HepG2 (cell line): ENCODE data around the gene MPPE1. TPM values are rescaled to one million over a fixed set of nuclear protein-coding genes. Genes with fewer than 3 reads are reported as not detected.

Experiments used
- ARHGAP35 ChIP-seq: sonication (generic); formaldehyde crosslinking; IDR thresholded peaks from 2 replicates; pipeline ENCODE4 v1.9.0; 2022; ENCODE audit warnings: mild to moderate bottlenecking, inconsistent platforms, moderate library complexity, missing genetic modification reagents, borderline replicate concordance
- ATF1 ChIP-seq: IDR thresholded peaks from 2 replicates; pipeline ENCODE4 v1.6.1; 2016; ENCODE audit warnings: mild to moderate bottlenecking, control low read depth
- ATF3 ChIP-seq: sonication (generic); formaldehyde crosslinking; IDR thresholded peaks from 2 replicates; pipeline ENCODE4 v1.4.0; 2020; ENCODE audit warnings: missing genetic modification reagents
- ATF7 ChIP-seq, 2 experiments: fragments of 450-650 bp in 1 of 2; sonication (generic) in 1 of 2; formaldehyde crosslinking in 1 of 2; IDR thresholded peaks; 2 replicates each; pipeline versions ENCODE4 v1.4.0 to v1.6.1; 2016 to 2020; ENCODE audit warnings: antibody characterized with exemption in 1 of 2, mild to moderate bottlenecking in 1 of 2, missing genetic modification reagents in 1 of 2
- ATF7-NPFF ChIP-seq: sonication (generic); formaldehyde crosslinking; IDR thresholded peaks from 2 replicates; pipeline ENCODE4 v1.8.1; 2023; ENCODE audit warnings: mild to moderate bottlenecking, low read depth, missing genetic modification reagents, moderate library complexity
- CBX1 ChIP-seq: IDR thresholded peaks from one replicate; pipeline ENCODE4 v1.6.1; 2016; ENCODE audit warnings: antibody characterized with exemption, low read depth
- CCDC6 ChIP-seq: sonication (generic); formaldehyde crosslinking; IDR thresholded peaks from 2 replicates; pipeline ENCODE4 v1.8.1; 2022; ENCODE audit warnings: mild to moderate bottlenecking, missing genetic modification reagents, moderate library complexity
- CREBL2 ChIP-seq: sonication (generic); formaldehyde crosslinking; IDR thresholded peaks from 2 replicates; pipeline ENCODE4 v1.8.1; 2023; ENCODE audit warnings: missing genetic modification reagents, mild to moderate bottlenecking, borderline replicate concordance
- DNMT3B ChIP-seq: conservative IDR thresholded peaks from 2 replicates; pipeline ENCODE4 v1.6.1; 2016; ENCODE audit warnings: missing biosample characterization, control low read depth
- ELK4 ChIP-seq: sonication (generic); formaldehyde crosslinking; IDR thresholded peaks from 2 replicates; pipeline ENCODE4 v1.9.0; 2021; ENCODE audit warnings: missing genetic modification reagents, borderline replicate concordance
- ESRRA ChIP-seq: sonication (generic); formaldehyde crosslinking; IDR thresholded peaks from 2 replicates; pipeline ENCODE4 v1.5.1; 2020; ENCODE audit warnings: mild to moderate bottlenecking, low read depth, missing genetic modification reagents
- GTF3A ChIP-seq: sonication (generic); formaldehyde crosslinking; conservative IDR thresholded peaks from 2 replicates; pipeline ENCODE4 v1.4.0; 2020; ENCODE audit warnings: mild to moderate bottlenecking, missing genetic modification reagents
- KMT2B ChIP-seq: IDR thresholded peaks from 2 replicates; pipeline ENCODE4 v1.6.1; 2016; ENCODE audit warnings: missing genetic modification reagents, missing compliant biosample characterization
- LBX2 ChIP-seq: sonication (generic); formaldehyde crosslinking; IDR thresholded peaks from 2 replicates; pipeline ENCODE4 v1.5.0; 2020; ENCODE audit warnings: missing genetic modification reagents, mild to moderate bottlenecking, borderline replicate concordance
- MEIS1 ChIP-seq: sonication (generic); formaldehyde crosslinking; IDR thresholded peaks from 2 replicates; pipeline ENCODE4 v1.9.0; 2021; ENCODE audit warnings: mild to moderate bottlenecking, missing genetic modification reagents, moderate library complexity, borderline replicate concordance
- NFKBIZ ChIP-seq: IDR thresholded peaks from 2 replicates; pipeline ENCODE4 v1.6.1; 2018; ENCODE audit warnings: missing genetic modification reagents, missing compliant biosample characterization
- NR0B2 ChIP-seq: sonication (generic); formaldehyde crosslinking; IDR thresholded peaks from 2 replicates; pipeline ENCODE4 v1.4.0; 2020; ENCODE audit warnings: mild to moderate bottlenecking, missing genetic modification reagents
- RBM39 ChIP-seq: fragments of 200-400 bp; formaldehyde crosslinking; IDR thresholded peaks from one replicate; pipeline ENCODE4 v1.6.1; 2018; ENCODE audit warnings: antibody characterized with exemption, mild to moderate bottlenecking, low read depth, low read length; ENCODE audit not compliant: poor library complexity, severe bottlenecking
- SMC3 ChIP-seq: IDR thresholded peaks from 2 replicates; pipeline ENCODE4 v1.6.1; 2011; ENCODE audit warnings: low read length, improper control_type of control experiment
- YEATS4 ChIP-seq: sonication (generic); formaldehyde crosslinking; IDR thresholded peaks from 2 replicates; pipeline ENCODE4 v1.4.0; 2020; ENCODE audit warnings: missing genetic modification reagents, borderline replicate concordance
- ZIK1 ChIP-seq: sonication (generic); formaldehyde crosslinking; IDR thresholded peaks from 2 replicates; pipeline ENCODE4 v1.5.0; 2020; ENCODE audit warnings: mild to moderate bottlenecking, low read depth, missing genetic modification reagents, borderline replicate concordance
- ZNF460 ChIP-seq: sonication (generic); formaldehyde crosslinking; IDR thresholded peaks from 2 replicates; pipeline ENCODE4 v1.5.1; 2020; ENCODE audit warnings: missing genetic modification reagents, mild to moderate bottlenecking, borderline replicate concordance
- ZNF563 ChIP-seq: sonication (generic); formaldehyde crosslinking; IDR thresholded peaks from 2 replicates; pipeline ENCODE4 v1.8.0; 2022; ENCODE audit warnings: mild to moderate bottlenecking, moderate library complexity, missing genetic modification reagents
- ZNF773 ChIP-seq: sonication (generic); formaldehyde crosslinking; IDR thresholded peaks from 2 replicates; pipeline ENCODE4 v1.4.0; 2020; ENCODE audit warnings: missing genetic modification reagents, borderline replicate concordance
- ZNF777 ChIP-seq: sonication (generic); formaldehyde crosslinking; IDR thresholded peaks from 2 replicates; pipeline ENCODE4 v1.4.0; 2020; ENCODE audit warnings: missing genetic modification reagents
- ZNF816 ChIP-seq: sonication (generic); formaldehyde crosslinking; IDR thresholded peaks from 2 replicates; pipeline ENCODE4 v1.8.0; 2022; ENCODE audit warnings: missing genetic modification reagents, mild to moderate bottlenecking, borderline replicate concordance
- ZNF83 ChIP-seq: sonication (generic); formaldehyde crosslinking; IDR thresholded peaks from 2 replicates; pipeline ENCODE4 v1.4.0; 2020; ENCODE audit warnings: missing genetic modification reagents, mild to moderate bottlenecking, borderline replicate concordance
- ZNF878 ChIP-seq: sonication (generic); formaldehyde crosslinking; IDR thresholded peaks from 2 replicates; pipeline ENCODE4 v1.8.1; 2023; ENCODE audit warnings: mild to moderate bottlenecking, missing genetic modification reagents, moderate library complexity
- ZNF891 ChIP-seq: sonication (generic); formaldehyde crosslinking; IDR thresholded peaks from 2 replicates; pipeline ENCODE4 v1.5.0; 2020; ENCODE audit warnings: mild to moderate bottlenecking, missing genetic modification reagents
- polyA plus RNA-seq, 8 experiments: library from polyadenylated mRNA; depleted of rRNA in 3 of 8; stranded (reverse) in 7 of 8; unstranded in 1 of 8; fragments of >200 nt; fragmentation: Illumina TruSeq in 4 of 8; extraction: Trizol in 4 of 8; gene quantifications; 2 replicates each; pipeline versions ENCODE4 v1.2.1 to v1.2.3, GENCODE V29; 2011 to 2016; ENCODE audit warnings: low read depth in 4 of 8, missing spikeins in 1 of 8, mixed read lengths in 1 of 8; ENCODE audit not compliant: insufficient read depth in 1 of 8
- total RNA-seq, 5 experiments: library from RNA; depleted of rRNA; stranded (reverse); fragments of >200 nt; fragmentation: Illumina TruSeq; extraction: Trizol; gene quantifications; 2 replicates each; pipeline ENCODE4 v1.2.3, GENCODE V29; 2016; ENCODE audit warnings: low read depth in 1 of 5

MPPE1 gene
- total and polyA plus RNA-seq, 2 of the 13 experiments (the other 11 are each of a cell fraction or from before 2014, with no cell fraction given): 9.6 to 11.9 TPM

GRCh38 chr18:11851806-11852337 lies 56.2 kb downstream of the MPPE1 start (continued):
- TF ChIP-seq ATF1 (CRISPR knock-in tag) (no peak), ATF7 (IDR thresholded peaks at IDR 0.05) (no peak), ATF7 (CRISPR knock-in tag; IDR thresholded peaks at IDR 0.05) (no peak), ZNF777 (CRISPR knock-in tag) (no peak), ATF3 (CRISPR knock-in tag) (no peak), ZNF83 (CRISPR knock-in tag) (no peak), CBX1 (no peak), RBM39 (no peak), YEATS4 (CRISPR knock-in tag) (no peak), KMT2B (no peak), GTF3A (CRISPR knock-in tag) (0 out of 2 replicates have a peak, but pooled peaks have one; percentile 46), NFKBIZ (CRISPR knock-in tag) (no peak), ELK4 (CRISPR knock-in tag) (no peak), MEIS1 (0 out of 2 replicates have a peak, but pooled peaks have one; percentile 35), CREBL2 (no peak), ZNF816 (no peak), LBX2 (no peak), ZIK1 (CRISPR knock-in tag) (no peak), NR0B2 (no peak), CCDC6 (CRISPR knock-in tag) (0 out of 2 replicates have a peak, but pooled peaks have one; percentile 28), ZNF891 (no peak), ZNF773 (CRISPR knock-in tag) (no peak), ARHGAP35 (CRISPR knock-in tag) (no peak), DNMT3B (no peak), ZNF563 (CRISPR knock-in tag) (peak; percentile 7; the same call in 1 of the 2 replicates), ZNF460 (no peak), ATF7-NPFF (CRISPR knock-in tag) (no peak), SMC3 (no peak), ESRRA (CRISPR knock-in tag) (no peak), ZNF878 (CRISPR knock-in tag) (0 out of 2 replicates have a peak, but pooled peaks have one; percentile 50)
